Measurements from ENCODE around the gene ZFP36L1. TPM values are rescaled to one million over a fixed set of nuclear protein-coding genes. Genes with fewer than 3 reads are reported as not detected.

Gene ZFP36L1
- total and polyA plus RNA-seq, 9 donors: 336 to 1,074 (median 626) TPM

DNA sequence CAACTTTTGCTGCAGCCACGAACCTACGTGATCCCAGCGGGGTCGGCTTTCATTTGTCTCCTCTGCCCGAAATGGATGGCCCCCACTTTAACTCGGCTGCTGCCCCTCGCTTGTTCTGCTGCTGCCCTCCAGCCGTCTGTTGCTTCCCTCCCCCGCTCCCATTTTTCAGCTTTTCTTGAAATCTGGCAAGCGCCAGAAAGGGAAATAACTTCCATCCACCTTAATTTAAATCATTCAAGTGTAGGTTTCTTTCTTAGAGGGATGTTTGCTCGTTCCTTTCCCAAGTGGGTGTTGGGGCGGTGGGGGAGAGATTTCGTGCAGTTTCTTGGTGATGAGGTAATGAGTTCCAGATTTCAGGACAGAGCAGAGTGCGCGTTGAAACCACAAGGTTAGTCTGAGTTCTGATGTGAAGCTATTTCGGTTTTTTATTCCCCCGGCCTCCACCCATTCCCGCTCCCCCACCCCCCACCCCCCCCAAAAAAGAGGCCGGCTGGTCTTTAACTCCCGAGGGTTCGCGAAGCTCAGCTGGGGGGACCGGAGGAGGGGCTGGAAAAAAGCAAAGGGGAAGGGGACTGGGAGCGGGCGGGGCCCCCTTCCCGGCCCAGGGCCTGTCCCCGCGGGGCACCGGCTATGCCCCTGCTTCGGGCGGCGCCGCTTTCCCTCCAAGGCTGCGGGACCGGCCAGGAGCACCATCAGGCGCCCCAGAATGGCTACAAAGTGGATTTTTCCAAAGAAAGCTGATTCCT is 2.2 kb upstream of the ZFP36L1 start:
- no peaks in the 10 kb centered on the region for H3K27me3 ChIP-seq

DNA sequence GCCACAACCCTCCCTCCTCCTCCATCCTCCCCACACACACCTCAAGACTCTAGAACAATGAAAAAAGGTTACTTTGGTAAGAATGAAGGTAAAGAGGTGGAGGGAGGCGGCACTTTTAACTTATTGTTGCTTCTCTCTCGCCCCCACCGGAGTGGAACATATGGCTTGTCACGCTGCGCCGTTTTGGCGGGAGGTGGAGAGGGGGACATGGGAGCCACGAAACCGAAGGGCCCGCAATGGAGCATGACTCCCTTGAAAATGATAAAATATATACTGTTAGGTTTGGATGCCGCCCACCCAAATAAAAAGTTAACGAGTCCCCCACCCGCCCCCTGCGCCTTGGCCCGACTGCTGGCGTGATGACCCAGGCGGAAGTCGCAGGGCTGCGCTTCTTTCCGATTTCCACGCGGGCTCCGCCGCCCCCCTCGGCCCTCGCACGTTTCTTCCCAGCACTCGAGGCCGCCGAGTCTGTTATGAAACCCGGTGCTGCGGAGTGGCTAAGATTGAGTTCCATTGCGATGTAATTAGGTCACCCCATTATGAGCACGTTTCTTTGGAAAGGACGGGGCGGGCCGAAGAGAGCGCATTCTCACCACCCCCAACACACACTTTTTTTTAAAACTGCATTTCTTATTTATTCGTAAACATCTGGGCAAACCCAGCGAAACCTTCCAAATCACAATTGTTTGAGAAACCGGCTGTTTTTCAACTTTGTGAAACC is 1.4 kb upstream of the ZFP36L1 start:
- H3K9me3 ChIP-seq: no peaks in the 10 kb centered on the region
- WGBS, 3 donors: 0% methylated on average over 40 to 41 of the region's 41 CpGs
- TF ChIP-seq, protein P1, sequence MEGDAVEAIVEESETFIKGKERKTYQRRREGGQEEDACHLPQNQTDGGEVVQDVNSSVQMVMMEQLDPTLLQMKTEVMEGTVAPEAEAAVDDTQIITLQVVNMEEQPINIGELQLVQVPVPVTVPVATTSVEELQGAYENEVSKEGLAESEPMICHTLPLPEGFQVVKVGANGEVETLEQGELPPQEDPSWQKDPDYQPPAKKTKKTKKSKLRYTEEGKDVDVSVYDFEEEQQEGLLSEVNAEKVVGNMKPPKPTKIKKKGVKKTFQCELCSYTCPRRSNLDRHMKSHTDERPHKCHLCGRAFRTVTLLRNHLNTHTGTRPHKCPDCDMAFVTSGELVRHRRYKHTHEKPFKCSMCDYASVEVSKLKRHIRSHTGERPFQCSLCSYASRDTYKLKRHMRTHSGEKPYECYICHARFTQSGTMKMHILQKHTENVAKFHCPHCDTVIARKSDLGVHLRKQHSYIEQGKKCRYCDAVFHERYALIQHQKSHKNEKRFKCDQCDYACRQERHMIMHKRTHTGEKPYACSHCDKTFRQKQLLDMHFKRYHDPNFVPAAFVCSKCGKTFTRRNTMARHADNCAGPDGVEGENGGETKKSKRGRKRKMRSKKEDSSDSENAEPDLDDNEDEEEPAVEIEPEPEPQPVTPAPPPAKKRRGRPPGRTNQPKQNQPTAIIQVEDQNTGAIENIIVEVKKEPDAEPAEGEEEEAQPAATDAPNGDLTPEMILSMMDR (IDR thresholded peaks at IDR 0.05): peak in 1 of 3 donors; percentile 16
- TF ChIP-seq EP300 (IDR thresholded peaks at IDR 0.05) (peak; percentile 75), POLR2A (IDR thresholded peaks at IDR 0.05) (peak; percentile 84)
- no peaks in the 10 kb centered on the region for H3K36me3 ChIP-seq
- peak; percentile 87 to 92 (median 88) for DNase-seq
- peak overlapping the region; percentile 98 to 100 for H3K27ac ChIP-seq
- intact Hi-C loops (cut with DNase I): loop anchor here in 2 of 4 donors (5.0 to 10.0 kb wide), 5 partner anchors 247 to 649 kb away; no protein-coding TSS in a partner anchor
- H3K27me3 ChIP-seq: no peaks in the 10 kb centered on the region
- peak overlapping the region; percentile 85 for H3K4me3 ChIP-seq
- peaks cover 5% of the 10 kb centered on the region for H3K4me1 ChIP-seq (ENCODE audit: insufficient read depth)

More for the DNA sequence above, 2.2 kb upstream of the ZFP36L1 start:
- 0 to 1% (median 1%) methylated on average over 35 to 36 of the region's 36 CpGs for WGBS, 3 donors
- intact Hi-C loops (cut with DNase I): loop anchor here in 2 of 4 donors (5.0 to 10.0 kb wide), 5 partner anchors 248 to 650 kb away; no protein-coding TSS in a partner anchor
- Histone ChIP-seq H3K9me3 (no peaks in the 10 kb centered on the region), H3K27ac (peak overlapping the region; percentile 98 to 100), H3K4me3 (peak overlapping the region; percentile 85), H3K4me1 (ENCODE audit: insufficient read depth) (peaks cover 5% of the 10 kb centered on the region), H3K36me3 (no peaks in the 10 kb centered on the region)
- TF ChIP-seq, protein P1 (IDR thresholded peaks at IDR 0.05): peak in 1 of 3 donors; percentile 4
- TF ChIP-seq EP300 (IDR thresholded peaks at IDR 0.05) (no peak), POLR2A (IDR thresholded peaks at IDR 0.05) (peak; percentile 51)
- DNase-seq: peak in 3 of 5 donors; percentile 63 to 82 (median 68)

DNA sequence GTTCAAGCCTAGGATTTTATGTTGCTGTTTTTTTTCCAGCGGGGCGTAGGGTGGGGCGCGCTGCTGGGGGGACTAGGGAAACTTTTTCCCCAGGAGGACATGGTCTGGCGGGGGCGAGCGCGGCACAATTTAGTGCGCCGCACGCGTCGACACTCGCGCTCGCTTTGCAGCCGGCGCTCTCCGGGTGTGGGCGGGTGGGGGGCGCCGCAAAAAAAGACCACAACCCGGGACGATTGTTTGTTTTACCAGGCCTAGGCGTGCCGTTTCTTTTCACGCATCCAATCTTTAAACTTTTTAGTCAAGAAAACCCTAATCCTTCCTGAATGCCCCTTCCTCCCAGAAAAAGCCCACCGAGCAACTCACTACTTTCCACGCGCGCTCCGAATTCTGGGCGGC is 865 bp upstream of the ZFP36L1 start:
- no peaks in the 10 kb centered on the region for H3K9me3 ChIP-seq
- peak in 1 of 5 donors; percentile 69 for DNase-seq
- WGBS, 3 donors: 1% methylated on average over 33 of the region's 33 CpGs

DNA sequence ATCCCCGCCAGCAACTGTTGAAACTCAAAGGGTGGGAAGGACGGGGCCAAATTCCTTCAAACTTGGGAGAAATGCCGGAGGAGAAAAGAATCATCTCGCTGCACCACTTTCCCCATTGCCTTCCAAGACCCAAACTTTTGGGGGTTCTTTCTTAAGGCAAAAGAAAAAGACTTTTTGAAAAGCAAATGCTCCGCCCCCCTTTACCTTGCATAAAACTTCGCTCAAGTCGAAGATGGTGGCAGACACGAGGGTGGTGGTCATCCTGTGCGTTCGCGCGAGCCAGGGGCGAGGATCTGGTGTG is 239 bp downstream of the ZFP36L1 start:
- no peaks in the 10 kb centered on the region for H3K27me3 ChIP-seq
- peak overlapping the region; percentile 85 for H3K4me3 ChIP-seq
- DNase-seq: no peak
- TF ChIP-seq EP300 (IDR thresholded peaks at IDR 0.05): no peak
- TF ChIP-seq, protein P1 (IDR thresholded peaks at IDR 0.05): peak in 1 of 3 donors; percentile 31
- no peaks in the 10 kb centered on the region for H3K9me3 ChIP-seq
- intact Hi-C loops (cut with DNase I): loop anchor here in 2 of 4 donors (2.0 to 10.0 kb wide), 6 partner anchors 245 to 648 kb away; no protein-coding TSS in a partner anchor
- 0% methylated on average over 13 of the region's 13 CpGs for WGBS, 3 donors
- peak overlapping the region; percentile 88 to 100 for H3K27ac ChIP-seq
- H3K4me1 ChIP-seq (ENCODE audit: insufficient read depth): peaks cover 5% of the 10 kb centered on the region
- no peaks in the 10 kb centered on the region for H3K36me3 ChIP-seq

More for the DNA sequence above, 865 bp upstream of the ZFP36L1 start:
- peaks cover 5% of the 10 kb centered on the region for H3K4me1 ChIP-seq (ENCODE audit: insufficient read depth)
- H3K27ac ChIP-seq: peak overlapping the region; percentile 98 to 100
- no peaks in the 10 kb centered on the region for H3K27me3 ChIP-seq
- no peaks in the 10 kb centered on the region for H3K36me3 ChIP-seq
- intact Hi-C loops (cut with DNase I): loop anchor here in 2 of 4 donors (1.0 to 10.0 kb wide), 7 partner anchors 23 to 649 kb away; no protein-coding TSS in a partner anchor
- H3K4me3 ChIP-seq: peak overlapping the region; percentile 85
- TF ChIP-seq, protein P1 (IDR thresholded peaks at IDR 0.05): no peak
- TF ChIP-seq POLR2A (IDR thresholded peaks at IDR 0.05): no peak
- no peak for TF ChIP-seq EP300 (IDR thresholded peaks at IDR 0.05)

Data from ovary (tissue), 9 donors.